Measurements from ENCODE around the gene ALG11. TPM values are rescaled to one million over a fixed set of nuclear protein-coding genes. Genes with fewer than 3 reads are reported as not detected.

The ALG11 gene
- total RNA-seq, 1 donor from 2014 or later: 34.0 TPM

DNA sequence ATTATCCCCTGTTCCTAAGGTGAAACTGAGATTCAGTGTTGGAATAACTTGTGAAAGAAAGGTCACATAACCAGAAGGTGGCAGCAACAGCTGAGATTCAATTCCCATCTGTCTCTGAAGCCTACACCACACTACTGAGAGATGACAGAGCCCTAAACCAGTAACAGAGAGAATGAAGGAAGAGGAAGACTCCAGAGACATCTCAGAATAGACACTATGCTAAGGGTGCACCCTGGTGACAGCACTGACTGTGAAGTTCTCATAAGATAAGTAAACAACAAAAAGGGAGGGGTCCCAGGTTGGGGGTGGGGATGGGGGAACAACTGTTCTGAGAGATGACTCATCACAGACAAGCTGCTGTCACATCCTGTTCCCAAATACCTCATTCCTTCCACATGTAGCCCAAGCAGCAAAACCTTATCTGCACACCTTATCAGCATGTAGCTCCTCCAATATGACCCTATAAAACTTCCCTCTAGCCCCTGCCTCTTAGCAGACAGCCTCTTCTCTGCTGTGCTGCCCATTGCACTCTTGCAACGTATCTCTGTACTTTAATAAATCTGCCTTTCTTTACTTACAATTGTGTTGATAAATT is 58.8 kb downstream of the ALG11 start:
- H3K4me3 Mint-ChIP-seq: no peak overlapping the region
- TF ChIP-seq, protein P1, sequence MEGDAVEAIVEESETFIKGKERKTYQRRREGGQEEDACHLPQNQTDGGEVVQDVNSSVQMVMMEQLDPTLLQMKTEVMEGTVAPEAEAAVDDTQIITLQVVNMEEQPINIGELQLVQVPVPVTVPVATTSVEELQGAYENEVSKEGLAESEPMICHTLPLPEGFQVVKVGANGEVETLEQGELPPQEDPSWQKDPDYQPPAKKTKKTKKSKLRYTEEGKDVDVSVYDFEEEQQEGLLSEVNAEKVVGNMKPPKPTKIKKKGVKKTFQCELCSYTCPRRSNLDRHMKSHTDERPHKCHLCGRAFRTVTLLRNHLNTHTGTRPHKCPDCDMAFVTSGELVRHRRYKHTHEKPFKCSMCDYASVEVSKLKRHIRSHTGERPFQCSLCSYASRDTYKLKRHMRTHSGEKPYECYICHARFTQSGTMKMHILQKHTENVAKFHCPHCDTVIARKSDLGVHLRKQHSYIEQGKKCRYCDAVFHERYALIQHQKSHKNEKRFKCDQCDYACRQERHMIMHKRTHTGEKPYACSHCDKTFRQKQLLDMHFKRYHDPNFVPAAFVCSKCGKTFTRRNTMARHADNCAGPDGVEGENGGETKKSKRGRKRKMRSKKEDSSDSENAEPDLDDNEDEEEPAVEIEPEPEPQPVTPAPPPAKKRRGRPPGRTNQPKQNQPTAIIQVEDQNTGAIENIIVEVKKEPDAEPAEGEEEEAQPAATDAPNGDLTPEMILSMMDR (conservative IDR thresholded peaks at IDR 0.05): no peak
- H3K9me3 Mint-ChIP-seq: peaks cover 32% of the 10 kb centered on the region
- DNase-seq (ENCODE audit: low read depth, low spot score): no peak
- H3K27ac Mint-ChIP-seq (ENCODE audit: unreplicated experiment): no peak overlapping the region
- no peaks in the 10 kb centered on the region for H3K4me1 Mint-ChIP-seq
- peaks cover 22% of the 10 kb centered on the region for H3K36me3 Mint-ChIP-seq (ENCODE audit: low read depth)
- no peaks in the 10 kb centered on the region for H3K27me3 Mint-ChIP-seq (ENCODE audit: low read depth)

Other genes with a start within 250 kb of the ALG11 start
- 8.8 and 9.3 TPM in 2 replicates for gene DHRS12, start 208.2 kb upstream of the ALG11 start, total RNA-seq
- 0.26 TPM in 1 of 2 replicates, not detected in the other for gene TMEM272, start 167.2 kb upstream of the ALG11 start, total RNA-seq
- gene CCDC70, start 150.4 kb upstream of the ALG11 start, total RNA-seq: not detected in 2 replicates
- gene ATP7B, start 948 bp upstream of the ALG11 start, total RNA-seq: 11.0 and 11.6 TPM in 2 replicates
- gene UTP14C, start 12.3 kb downstream of the ALG11 start, total RNA-seq: 19.7 and 20.5 TPM in 2 replicates
- gene NEK5, start 116.7 kb downstream of the ALG11 start, total RNA-seq: 0.12 and 0.27 TPM in 2 replicates
- 26.6 and 27.5 TPM in 2 replicates for gene NEK3, start 147.2 kb downstream of the ALG11 start, total RNA-seq